Mammary microvascular endothelial cell (primary cell): ENCODE data around the gene ANOS1. TPM values are rescaled to one million over a fixed set of nuclear protein-coding genes. Genes with fewer than 3 reads are reported as not detected.

Experiments
- total RNA-seq: library from RNA; depleted of rRNA; stranded (reverse); fragments of >200 nt; gene quantifications from 2 replicates; pipeline ENCODE4 v1.2.3, GENCODE V29; 2015

Gene ANOS1
- total RNA-seq: 0.53 and 0.98 TPM in 2 replicates

GRCh38 chrX:8731559-8732395, at the start of gene ANOS1:
ANOS1 (minus strand) TSS chrX:8732137; CDS start chrX:8732036, 101 bp downstream.

Other genes starting within 250 kb of the ANOS1 start
- not detected in 2 replicates for gene FAM9A, start 69.2 kb upstream of the ANOS1 start, total RNA-seq